ENCODE data around the gene SLC38A8. TPM values are rescaled to one million over a fixed set of nuclear protein-coding genes. Genes with fewer than 3 reads are reported as not detected.

Gene SLC38A8
- total and polyA plus RNA-seq, 12 donors = 0.45 to 30.8 (median 3.2) TPM; not detected in 8

DNA sequence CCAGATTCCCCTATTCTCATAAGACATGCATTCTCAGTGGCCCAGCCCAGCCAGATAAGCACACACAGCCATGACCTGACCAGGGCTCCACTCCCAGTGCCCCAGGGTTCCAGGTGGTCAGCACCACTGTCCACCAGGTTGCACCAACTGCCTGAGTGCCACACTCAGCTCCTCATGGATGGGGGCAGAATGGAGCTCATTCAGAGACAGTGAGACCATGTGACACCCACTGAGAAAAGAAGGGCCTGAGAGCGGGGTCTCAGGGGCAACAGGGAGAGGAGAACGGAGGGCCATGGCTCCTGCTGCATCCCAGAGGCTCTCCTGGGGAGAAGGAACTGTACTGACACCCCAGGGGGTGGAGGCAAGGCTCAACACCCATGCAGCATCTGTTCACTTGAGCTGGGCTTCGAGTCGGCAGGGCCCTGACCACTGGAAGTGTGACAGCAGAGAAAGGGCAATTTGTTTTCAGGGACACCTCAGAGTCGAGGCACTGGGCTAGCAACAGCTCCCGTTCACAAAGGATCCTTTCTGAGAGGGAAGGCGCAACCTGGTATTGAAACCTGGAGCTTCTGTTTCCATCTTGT, 18.7 kb upstream of the SLC38A8 start:
- H3K4me1 ChIP-seq = peaks cover 0 to 44% (median 32%) of the 10 kb centered on the region in 9 donors
- H3K27me3 ChIP-seq = no peaks in the 10 kb centered on the region
- intact Hi-C loops (cut with DNase I) = loop anchor here (5.0 to 10.0 kb wide), 7 partner anchors 94 to 239 kb away; partner anchors contain the start of gene NECAB2 (in 2 of the 10)
- no peak for TF ChIP-seq CTCF (IDR thresholded peaks at IDR 0.05)
- peaks cover 0 to 100% (median 44%) of the 10 kb centered on the region in 9 donors for H3K36me3 ChIP-seq
- 88 to 94% methylated on average over 7 of the region's 7 CpGs for WGBS, 2 donors
- no peak for ATAC-seq
- no peak overlapping the region for H3K27ac ChIP-seq
- H3K9me3 ChIP-seq = no peaks in the 10 kb centered on the region
- DNase-seq = no peak
- H3K4me3 ChIP-seq = no peak overlapping the region

- Histone ChIP-seq H3K4me1 (peaks cover 3 to 55% (median 42%) of the 10 kb centered on the region in 9 donors), H3K27ac (no peak overlapping the region), H3K36me3 (peaks cover 0 to 100% (median 46%) of the 10 kb centered on the region in 9 donors), H3K9me3 (no peaks in the 10 kb centered on the region), H3K4me3 (no peak overlapping the region), H3K27me3 (no peaks in the 10 kb centered on the region)
- peak in 2 of 8 donors; percentile 7 to 36 for ATAC-seq
- TF ChIP-seq CTCF (IDR thresholded peaks at IDR 0.05) = no peak
- no peak for DNase-seq
- 95% methylated on average over 28 of the region's 28 CpGs for WGBS, 2 donors
- intact Hi-C loops (cut with DNase I) = loop anchor here (5.0 to 10.0 kb wide), 8 partner anchors 88 to 238 kb away; partner anchors contain the start of gene NECAB2 (in 2 of the 10)
Observed at GRCh38 chr16:84059946-84060901, 17.6 kb upstream of the SLC38A8 start.

DNA sequence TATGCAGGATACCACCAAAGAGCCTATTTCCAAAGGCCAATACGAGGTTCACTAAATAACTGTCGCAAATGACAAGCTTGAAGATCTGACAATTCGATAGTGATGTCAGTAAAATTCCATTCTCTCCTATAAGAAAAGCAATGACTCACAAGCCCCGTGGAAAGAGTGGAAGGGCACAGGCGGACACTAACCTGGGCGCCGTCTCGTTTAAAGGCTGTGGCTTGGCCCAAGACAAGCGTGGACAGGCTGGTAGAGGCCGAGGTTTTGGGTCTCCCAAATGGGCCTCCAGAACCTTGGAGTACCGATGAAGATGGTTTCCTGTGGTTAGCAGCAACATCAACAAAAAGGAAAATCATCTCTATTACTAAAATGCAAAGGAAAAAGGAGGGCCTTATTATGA, 16.5 kb upstream of the SLC38A8 start:
- Histone ChIP-seq H3K9me3 (no peaks in the 10 kb centered on the region), H3K36me3 (peaks cover 0 to 100% (median 56%) of the 10 kb centered on the region in 9 donors), H3K27ac (peak overlapping the region in 8 of 10 donors; percentile 45 to 73 (median 60)), H3K4me3 (no peak overlapping the region), H3K27me3 (no peaks in the 10 kb centered on the region), H3K4me1 (peaks cover 3 to 61% (median 46%) of the 10 kb centered on the region in 9 donors)
- intact Hi-C loops (cut with DNase I) = loop anchor here in 1 of 10 donors (5.0 kb wide), 1 partner anchor 87 kb away; no protein-coding TSS in a partner anchor
- WGBS, 2 donors = 77 to 78% methylated on average over 11 of the region's 11 CpGs
- DNase-seq = no peak
- TF ChIP-seq CTCF (IDR thresholded peaks at IDR 0.05) = no peak
- ATAC-seq = no peak

DNA sequence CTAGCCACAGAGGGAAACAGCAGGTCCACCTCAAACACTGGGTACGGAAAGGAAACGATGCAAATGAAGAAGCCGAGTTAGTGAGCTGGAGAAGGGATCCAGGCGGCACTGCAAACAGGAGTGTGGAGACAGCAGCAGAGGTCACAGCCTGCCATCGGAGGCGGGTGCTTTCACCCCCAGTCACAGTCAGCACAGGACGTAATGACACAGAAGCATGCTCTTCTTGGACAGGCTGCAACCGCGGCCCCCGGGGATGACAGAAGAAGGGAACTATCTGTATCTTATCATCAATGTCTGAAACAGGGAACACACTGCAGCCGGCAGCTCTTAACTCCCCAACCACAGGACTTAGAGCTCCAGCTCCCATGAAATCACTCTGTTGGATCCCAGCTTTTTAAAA, 16.1 kb upstream of the SLC38A8 start:
- no peak for TF ChIP-seq CTCF (IDR thresholded peaks at IDR 0.05)
- intact Hi-C loops (cut with DNase I) = loop anchor here in 1 of 10 donors (5.0 kb wide), 1 partner anchor 86 kb away; no protein-coding TSS in a partner anchor
- ATAC-seq (peak; percentile 31 to 86 (median 64)), DNase-seq (peak in 1 of 2 donors; percentile 60)
- H3K27me3 ChIP-seq = no peaks in the 10 kb centered on the region
- no peaks in the 10 kb centered on the region for H3K9me3 ChIP-seq
- H3K27ac ChIP-seq = peak overlapping the region in 9 of 10 donors; percentile 46 to 80 (median 67)
- peaks cover 0 to 100% (median 58%) of the 10 kb centered on the region in 9 donors for H3K36me3 ChIP-seq
- 34 to 43% methylated on average over 11 of the region's 11 CpGs for WGBS, 2 donors
- H3K4me1 ChIP-seq = peaks cover 3 to 61% (median 46%) of the 10 kb centered on the region in 9 donors
- no peak overlapping the region for H3K4me3 ChIP-seq
